Peyer's patch (tissue), 4 donors: ENCODE measurements around the gene TBX1.

Source experiments
- POLR2A ChIP-seq, 2 donors: fragments of 450-650 bp; IDR thresholded peaks; one replicate each; pipeline ENCODE4 v1.5.1; 2017; ENCODE audit warnings: antibody characterized with exemption in 2 of 2, mild to moderate bottlenecking in 2 of 2, moderate library complexity in 2 of 2
- TF ChIP-seq, protein P1 (sequence below), 6 experiments: fragments of 450-650 bp in 4 of 6; fragments of 200-600 bp in 2 of 6; sonication (generic) in 1 of 6; IDR thresholded peaks; one replicate each; pipeline ENCODE4 v1.5.1; 2017 to 2019; ENCODE audit warnings: antibody characterized with exemption in 6 of 6, mild to moderate bottlenecking in 3 of 6, moderate library complexity in 1 of 6

DNA sequence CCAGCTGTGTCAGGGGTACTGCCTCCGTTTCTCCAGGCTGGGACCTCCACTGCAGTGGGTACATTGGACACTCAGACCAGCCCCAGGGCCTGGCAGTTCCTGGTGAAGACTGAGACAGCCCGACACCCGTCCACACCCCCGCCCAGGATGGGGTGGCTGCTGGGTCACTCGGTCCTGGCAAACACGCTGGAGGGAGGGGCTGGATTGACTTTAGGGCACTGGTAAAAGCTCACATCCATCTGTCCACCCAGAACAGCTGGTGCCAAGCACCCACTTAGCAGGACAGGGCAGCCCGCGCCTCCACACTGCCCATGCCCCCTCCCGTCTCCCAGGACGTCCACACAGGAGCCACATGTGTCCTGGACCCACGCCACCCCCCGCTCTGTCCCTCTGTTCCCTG lies 10.7 kb upstream of the TBX1 start:
- TF ChIP-seq, protein P1, sequence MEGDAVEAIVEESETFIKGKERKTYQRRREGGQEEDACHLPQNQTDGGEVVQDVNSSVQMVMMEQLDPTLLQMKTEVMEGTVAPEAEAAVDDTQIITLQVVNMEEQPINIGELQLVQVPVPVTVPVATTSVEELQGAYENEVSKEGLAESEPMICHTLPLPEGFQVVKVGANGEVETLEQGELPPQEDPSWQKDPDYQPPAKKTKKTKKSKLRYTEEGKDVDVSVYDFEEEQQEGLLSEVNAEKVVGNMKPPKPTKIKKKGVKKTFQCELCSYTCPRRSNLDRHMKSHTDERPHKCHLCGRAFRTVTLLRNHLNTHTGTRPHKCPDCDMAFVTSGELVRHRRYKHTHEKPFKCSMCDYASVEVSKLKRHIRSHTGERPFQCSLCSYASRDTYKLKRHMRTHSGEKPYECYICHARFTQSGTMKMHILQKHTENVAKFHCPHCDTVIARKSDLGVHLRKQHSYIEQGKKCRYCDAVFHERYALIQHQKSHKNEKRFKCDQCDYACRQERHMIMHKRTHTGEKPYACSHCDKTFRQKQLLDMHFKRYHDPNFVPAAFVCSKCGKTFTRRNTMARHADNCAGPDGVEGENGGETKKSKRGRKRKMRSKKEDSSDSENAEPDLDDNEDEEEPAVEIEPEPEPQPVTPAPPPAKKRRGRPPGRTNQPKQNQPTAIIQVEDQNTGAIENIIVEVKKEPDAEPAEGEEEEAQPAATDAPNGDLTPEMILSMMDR (IDR thresholded peaks at IDR 0.05) = no peak
- TF ChIP-seq POLR2A (IDR thresholded peaks at IDR 0.05) = no peak
